GM18909 (cell line): ENCODE data around the gene ELAC1.
A peak's percentile ranks its signal among the peaks of the same experiment; 100 is the strongest.

ENCODE experiments used
- ATAC-seq: cut with Tn5 transposase; IDR thresholded peaks from one replicate; pipeline ENCODE4 v1.9.1; 2021; ENCODE audit warnings: mild to moderate bottlenecking; ENCODE audit not compliant: unreplicated experiment, poor library complexity

ELAC1 gene

DNA sequence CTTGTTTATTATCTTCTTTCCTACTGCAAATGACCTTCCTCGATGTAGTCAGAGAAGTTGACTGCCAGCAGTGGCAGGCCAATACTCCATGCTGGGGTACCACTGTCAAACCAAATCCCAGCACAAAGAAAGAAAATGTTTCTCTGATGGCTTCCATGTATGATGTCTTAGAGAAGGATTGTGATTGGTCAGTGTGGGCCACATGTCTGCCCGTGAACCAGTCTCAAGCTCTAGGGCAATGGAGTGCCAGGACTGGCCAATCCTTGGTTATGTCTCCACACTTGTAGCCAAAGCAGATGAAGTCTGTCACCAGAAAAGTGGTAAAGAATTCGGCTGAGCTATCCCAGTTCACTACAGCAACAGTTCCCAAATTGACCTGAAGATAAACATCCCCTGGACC lies 44.6 kb downstream of the ELAC1 start:
- no peak for ATAC-seq

DNA sequence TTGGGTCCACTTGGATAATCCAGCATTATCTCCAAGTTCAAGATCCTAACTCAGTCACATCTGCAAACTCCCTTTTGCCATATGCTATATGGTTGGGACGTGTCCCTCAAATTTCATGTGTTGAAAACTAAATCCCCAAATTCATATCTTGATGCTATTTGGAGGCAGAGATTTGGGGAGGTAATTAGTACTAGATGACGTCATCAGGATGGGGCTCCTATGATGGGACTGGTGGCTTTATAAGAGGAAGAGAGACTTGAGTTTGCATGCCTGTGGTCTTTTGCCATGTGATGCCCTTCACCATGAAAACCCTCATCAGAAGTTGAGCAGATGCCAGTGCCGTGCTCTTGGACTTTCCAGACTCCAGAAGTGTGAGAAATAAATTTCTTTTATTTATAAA lies 45.4 kb downstream of the ELAC1 start:
- no peak for ATAC-seq

GRCh38 chr18:51017140-51017879 lies 49.5 kb downstream of the ELAC1 start:
- no peak for ATAC-seq

GRCh38 chr18:51020536-51020935 lies 52.7 kb downstream of the ELAC1 start:
- ATAC-seq: no peak

DNA sequence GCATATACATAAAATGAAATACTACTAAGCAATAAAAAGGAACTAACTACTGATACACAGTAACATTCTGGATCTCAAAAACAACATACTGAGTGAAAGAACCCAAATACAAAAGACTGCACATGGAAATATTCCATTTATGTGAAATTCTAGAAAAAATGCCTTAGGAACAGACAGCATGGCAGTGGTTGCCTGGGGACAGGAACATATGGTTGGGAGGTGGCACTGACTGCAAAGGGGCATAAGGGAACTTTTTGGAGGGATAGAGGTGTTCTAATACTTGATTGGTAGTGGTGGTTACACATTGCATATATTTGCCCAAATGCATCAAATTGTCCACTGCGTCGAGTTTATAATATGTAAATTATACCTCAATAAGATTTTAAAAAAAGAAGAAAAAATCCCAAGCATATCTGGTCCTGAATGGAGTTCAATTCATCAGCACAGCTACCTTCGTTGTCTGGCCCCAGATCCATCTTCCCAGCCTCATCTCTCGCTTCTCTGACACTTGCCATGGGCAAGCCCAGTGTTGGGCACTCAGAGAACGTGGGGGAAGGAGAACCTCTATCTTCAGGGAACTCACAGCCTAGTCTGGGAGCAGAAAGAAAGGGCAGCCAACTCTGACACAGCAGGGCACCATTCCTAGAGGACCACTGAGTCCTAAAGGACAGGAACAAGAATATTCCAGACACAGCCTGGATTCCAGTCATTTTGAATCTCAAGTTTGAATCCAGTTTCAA lies 53.6 kb downstream of the ELAC1 start:
- ATAC-seq: no peak

GRCh38 chr18:51025512-51025911 lies 57.7 kb downstream of the ELAC1 start:
- no peak for ATAC-seq

DNA sequence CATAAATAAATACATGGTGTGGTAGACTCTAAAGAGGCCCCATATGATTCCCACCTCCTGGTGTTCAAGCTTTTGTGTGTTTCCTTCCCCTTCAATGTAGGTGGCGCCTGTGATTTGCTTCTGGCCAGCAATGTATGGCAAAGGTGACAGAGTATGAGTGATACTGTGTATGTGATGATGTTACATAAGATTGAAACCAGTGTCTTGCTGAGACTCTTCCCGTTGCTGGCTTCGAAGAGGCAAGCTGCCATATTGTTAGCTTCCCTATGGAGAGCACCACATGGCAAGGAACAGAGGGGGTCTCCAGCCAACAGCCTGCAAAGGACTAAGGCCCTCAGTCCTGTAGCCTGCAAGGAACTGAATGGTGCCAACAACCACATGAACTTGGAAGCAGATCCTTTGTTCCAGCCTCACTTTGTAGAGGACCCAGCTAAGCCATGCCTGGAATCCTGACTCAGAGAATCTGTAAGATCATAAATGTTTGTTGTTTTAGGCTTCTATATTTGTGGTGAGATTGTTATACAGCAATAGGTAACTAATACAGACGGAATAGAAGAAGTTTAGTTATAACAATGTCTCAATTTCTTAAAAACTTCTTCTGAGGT lies 60.5 kb downstream of the ELAC1 start:
- ATAC-seq: no peak

- no peak for ATAC-seq
Measured at GRCh38 chr18:51029378-51029693, 61.5 kb downstream of the ELAC1 start.

DNA sequence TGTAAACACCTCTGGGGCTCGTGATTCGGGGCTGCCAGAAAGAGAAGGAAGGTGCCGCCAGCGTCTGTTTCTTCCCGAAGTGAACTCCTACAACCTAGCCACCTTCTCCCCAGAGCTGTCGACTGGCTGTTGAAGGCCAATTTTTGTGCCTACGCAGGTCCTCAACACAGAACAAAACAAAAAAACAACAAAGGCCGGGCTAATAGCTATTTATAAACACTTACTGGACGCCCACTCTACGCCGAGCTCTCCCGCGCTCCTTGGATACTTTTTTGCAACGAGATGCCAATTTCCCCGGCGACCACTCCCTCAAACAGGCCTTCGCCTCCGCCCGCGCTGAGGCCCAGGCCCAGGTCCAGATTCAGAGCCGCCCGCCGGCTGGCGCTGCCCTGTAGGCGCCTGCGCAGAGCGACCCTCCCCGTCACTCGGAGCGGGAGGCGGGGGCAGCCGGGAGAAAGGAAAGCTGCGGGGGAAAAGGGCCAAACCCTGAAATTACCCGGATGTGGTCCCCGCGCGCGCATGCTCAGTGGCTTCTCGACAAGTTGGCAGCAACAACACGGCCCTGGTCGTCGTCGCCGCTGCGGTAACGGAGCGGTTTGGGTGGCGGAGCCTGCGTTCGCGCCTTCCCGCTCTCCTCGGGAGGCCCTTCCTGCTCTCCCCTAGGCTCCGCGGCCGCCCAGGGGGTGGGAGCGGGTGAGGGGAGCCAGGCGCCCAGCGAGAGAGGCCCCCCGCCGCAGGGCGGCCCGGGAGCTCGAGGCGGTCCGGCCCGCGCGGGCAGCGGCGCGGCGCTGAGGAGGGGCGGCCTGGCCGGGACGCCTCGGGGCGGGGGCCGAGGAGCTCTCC lies 62.1 kb downstream of the ELAC1 start, which contains the start of gene SMAD4:
Gene SMAD4, plus strand, starts transcription at position 520 of the 843 bp plus-strand sequence. CDS start 16,834 bp downstream, outside the sequence.
- ATAC-seq: peak; percentile 80

DNA sequence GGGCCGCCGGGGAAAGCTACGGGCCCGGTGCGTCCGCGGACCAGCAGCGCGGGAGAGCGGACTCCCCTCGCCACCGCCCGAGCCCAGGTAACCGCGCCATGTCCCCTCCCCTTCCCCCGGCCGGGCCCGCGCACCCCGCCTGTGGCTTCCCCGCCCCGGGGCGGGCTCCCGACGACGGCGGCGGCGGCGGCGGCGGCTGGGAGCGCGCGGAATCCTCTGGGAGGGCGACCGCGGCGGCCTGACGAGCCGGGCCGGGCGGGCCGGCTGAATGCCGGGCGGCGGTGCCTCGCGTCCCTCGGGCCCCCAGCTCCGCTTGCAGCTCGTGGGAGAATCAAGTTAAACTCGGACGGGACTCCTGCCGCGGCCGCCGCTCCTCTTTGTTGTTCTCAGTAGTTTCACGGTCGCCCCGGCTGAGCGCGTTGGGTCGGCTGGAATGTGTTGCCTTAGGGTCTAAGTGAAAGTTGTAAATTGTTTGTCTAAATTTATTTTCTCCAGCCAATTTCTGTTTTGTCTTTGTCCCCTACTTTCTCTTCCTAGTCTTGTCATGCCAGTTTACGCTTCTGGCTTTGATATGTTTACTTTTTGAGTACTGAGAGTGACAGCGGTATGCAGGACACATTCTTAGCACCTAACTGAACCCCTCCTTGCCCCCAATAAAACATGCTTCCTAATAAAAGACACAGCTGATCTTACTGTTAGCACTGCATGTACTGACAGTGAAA lies 62.9 kb downstream of the ELAC1 start:
- ATAC-seq: peak; percentile 59

DNA sequence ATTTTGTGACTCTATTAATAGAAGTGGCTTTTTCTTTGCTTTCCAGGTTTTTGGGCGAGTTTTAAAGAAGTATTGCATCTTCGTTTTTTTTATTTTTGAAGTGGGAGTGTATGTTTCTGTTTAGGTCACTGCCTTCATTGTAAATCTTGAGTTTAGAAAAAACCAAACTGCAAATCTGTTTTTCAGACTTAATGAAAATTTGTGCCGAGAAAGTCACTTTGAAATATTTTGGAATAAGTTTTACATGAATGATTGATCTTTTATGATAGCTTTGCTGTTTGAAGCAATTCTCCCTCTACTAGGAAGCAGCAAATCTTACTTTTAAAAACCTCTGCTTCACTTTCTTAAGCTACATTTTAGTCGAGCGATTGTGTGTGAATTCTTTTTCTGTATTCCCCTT lies 64.4 kb downstream of the ELAC1 start:
- no peak for ATAC-seq

- no peak for ATAC-seq
Measured at GRCh38 chr18:51037230-51037629, 69.4 kb downstream of the ELAC1 start.
